WTC11 (cell line): ENCODE results near the gene FHOD1.

ENCODE experiments used
- CTCF ChIP-seq: fragments of 200-600 bp; IDR thresholded peaks from 2 replicates; pipeline ENCODE4 v1.8.0; 2022; ENCODE audit warnings: antibody characterized with exemption
- ETV6 ChIP-seq: sonication (generic); formaldehyde crosslinking; IDR thresholded peaks from 2 replicates; pipeline ENCODE4 v1.8.1; 2022; ENCODE audit warnings: mild to moderate bottlenecking, missing genetic modification reagents
- KAT7 ChIP-seq: sonication (generic); formaldehyde crosslinking; IDR thresholded peaks from 2 replicates; pipeline ENCODE4 v1.8.1; 2023; ENCODE audit warnings: missing genetic modification reagents, mild to moderate bottlenecking, borderline replicate concordance
- MAX ChIP-seq: sonication (generic); formaldehyde crosslinking; IDR thresholded peaks from 2 replicates; pipeline ENCODE4 v1.8.0; 2022; ENCODE audit warnings: mild to moderate bottlenecking, missing genetic modification reagents
- USF1 ChIP-seq: sonication (generic); formaldehyde crosslinking; IDR thresholded peaks from 2 replicates; pipeline ENCODE4 v1.8.0; 2022; ENCODE audit warnings: mild to moderate bottlenecking, missing genetic modification reagents
- TF ChIP-seq, protein P1 (sequence below): sonication (generic); formaldehyde crosslinking; conservative IDR thresholded peaks from 2 replicates; pipeline ENCODE4 v1.8.1; 2022; ENCODE audit warnings: mild to moderate bottlenecking, missing genetic modification reagents
- TF ChIP-seq, protein P2 (sequence below): sonication (generic); formaldehyde crosslinking; IDR thresholded peaks from 2 replicates; pipeline ENCODE4 v1.8.1; 2022; ENCODE audit warnings: low read depth, missing genetic modification reagents, borderline replicate concordance

- TF ChIP-seq ETV6 (CRISPR knock-in tag) (no peak), CTCF (no peak), KAT7 (CRISPR knock-in tag) (no peak), MAX (no peak), USF1 (CRISPR knock-in tag) (no peak)
- TF ChIP-seq, protein P1, sequence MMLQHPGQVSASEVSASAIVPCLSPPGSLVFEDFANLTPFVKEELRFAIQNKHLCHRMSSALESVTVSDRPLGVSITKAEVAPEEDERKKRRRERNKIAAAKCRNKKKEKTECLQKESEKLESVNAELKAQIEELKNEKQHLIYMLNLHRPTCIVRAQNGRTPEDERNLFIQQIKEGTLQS (CRISPR knock-in tag), result no peak
- TF ChIP-seq, protein P2, sequence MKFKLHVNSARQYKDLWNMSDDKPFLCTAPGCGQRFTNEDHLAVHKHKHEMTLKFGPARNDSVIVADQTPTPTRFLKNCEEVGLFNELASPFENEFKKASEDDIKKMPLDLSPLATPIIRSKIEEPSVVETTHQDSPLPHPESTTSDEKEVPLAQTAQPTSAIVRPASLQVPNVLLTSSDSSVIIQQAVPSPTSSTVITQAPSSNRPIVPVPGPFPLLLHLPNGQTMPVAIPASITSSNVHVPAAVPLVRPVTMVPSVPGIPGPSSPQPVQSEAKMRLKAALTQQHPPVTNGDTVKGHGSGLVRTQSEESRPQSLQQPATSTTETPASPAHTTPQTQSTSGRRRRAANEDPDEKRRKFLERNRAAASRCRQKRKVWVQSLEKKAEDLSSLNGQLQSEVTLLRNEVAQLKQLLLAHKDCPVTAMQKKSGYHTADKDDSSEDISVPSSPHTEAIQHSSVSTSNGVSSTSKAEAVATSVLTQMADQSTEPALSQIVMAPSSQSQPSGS (CRISPR knock-in tag), result no peak
Measured at GRCh38 chr16:67238806-67239470, 8.3 kb downstream of the FHOD1 start.
